ENCODE results near the gene SLX4IP. TPM values are rescaled to one million over a fixed set of nuclear protein-coding genes. Genes with fewer than 3 reads are reported as not detected.

SLX4IP gene
- total and polyA plus RNA-seq, 2 of the 13 experiments (the other 11 are each of a cell fraction or from before 2014, with no cell fraction given), result 3.6 to 7.3 TPM

- TF ChIP-seq MAZ (IDR thresholded peaks at IDR 0.05; ENCODE audit: borderline replicate concordance, low read depth, low read length) (peak; percentile 94), MAZ (CRISPR knock-in tag; IDR thresholded peaks at IDR 0.05; ENCODE audit: low read depth) (peak; percentile 50; the same call in 1 of the 2 replicates), ZNF318 (CRISPR knock-in tag; IDR thresholded peaks at IDR 0.05) (no peak), ZMYM3 (CRISPR knock-in tag; IDR thresholded peaks at IDR 0.05) (no peak; the same call in 1 of the 2 replicates), ARNT (IDR thresholded peaks at IDR 0.05) (no peak), ZFP90 (CRISPR knock-in tag; IDR thresholded peaks at IDR 0.05; ENCODE audit: borderline replicate concordance) (0 out of 2 replicates have a peak, but pooled peaks have one; percentile 20), TCF7 (IDR thresholded peaks at IDR 0.05; ENCODE audit: low read depth) (no peak), ZNF34 (CRISPR knock-in tag; IDR thresholded peaks at IDR 0.05; ENCODE audit: borderline replicate concordance) (no peak), MTERF4 (CRISPR knock-in tag; IDR thresholded peaks at IDR 0.05) (no peak; the same call in 1 of the 2 replicates), ASH2L (IDR thresholded peaks at IDR 0.05; ENCODE audit: insufficient read length, low read depth, low read length) (no peak), ZNF644 (CRISPR knock-in tag; IDR thresholded peaks at IDR 0.05; ENCODE audit: low read depth) (peak; percentile 83; the same call in 1 of the 2 replicates), TOPORS (CRISPR knock-in tag; IDR thresholded peaks at IDR 0.05) (peak; percentile 38; the same call in 1 of the 2 replicates), ZNF772 (CRISPR knock-in tag; IDR thresholded peaks at IDR 0.05) (peak; percentile 59)
- TF ChIP-seq, protein P1, sequence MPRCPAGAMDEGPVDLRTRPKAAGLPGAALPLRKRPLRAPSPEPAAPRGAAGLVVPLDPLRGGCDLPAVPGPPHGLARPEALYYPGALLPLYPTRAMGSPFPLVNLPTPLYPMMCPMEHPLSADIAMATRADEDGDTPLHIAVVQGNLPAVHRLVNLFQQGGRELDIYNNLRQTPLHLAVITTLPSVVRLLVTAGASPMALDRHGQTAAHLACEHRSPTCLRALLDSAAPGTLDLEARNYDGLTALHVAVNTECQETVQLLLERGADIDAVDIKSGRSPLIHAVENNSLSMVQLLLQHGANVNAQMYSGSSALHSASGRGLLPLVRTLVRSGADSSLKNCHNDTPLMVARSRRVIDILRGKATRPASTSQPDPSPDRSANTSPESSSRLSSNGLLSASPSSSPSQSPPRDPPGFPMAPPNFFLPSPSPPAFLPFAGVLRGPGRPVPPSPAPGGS (CRISPR knock-in tag; IDR thresholded peaks at IDR 0.05), result 0 out of 2 replicates have a peak, but pooled peaks have one; percentile 58
- TF ChIP-seq, protein P2, sequence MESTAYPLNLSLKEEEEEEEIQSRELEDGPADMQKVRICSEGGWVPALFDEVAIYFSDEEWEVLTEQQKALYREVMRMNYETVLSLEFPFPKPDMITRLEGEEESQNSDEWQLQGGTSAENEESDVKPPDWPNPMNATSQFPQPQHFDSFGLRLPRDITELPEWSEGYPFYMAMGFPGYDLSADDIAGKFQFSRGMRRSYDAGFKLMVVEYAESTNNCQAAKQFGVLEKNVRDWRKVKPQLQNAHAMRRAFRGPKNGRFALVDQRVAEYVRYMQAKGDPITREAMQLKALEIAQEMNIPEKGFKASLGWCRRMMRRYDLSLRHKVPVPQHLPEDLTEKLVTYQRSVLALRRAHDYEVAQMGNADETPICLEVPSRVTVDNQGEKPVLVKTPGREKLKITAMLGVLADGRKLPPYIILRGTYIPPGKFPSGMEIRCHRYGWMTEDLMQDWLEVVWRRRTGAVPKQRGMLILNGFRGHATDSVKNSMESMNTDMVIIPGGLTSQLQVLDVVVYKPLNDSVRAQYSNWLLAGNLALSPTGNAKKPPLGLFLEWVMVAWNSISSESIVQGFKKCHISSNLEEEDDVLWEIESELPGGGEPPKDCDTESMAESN (CRISPR knock-in tag; conservative IDR thresholded peaks at IDR 0.05), result 0 out of 2 replicates have a peak, but pooled peaks have one; percentile 43
Measured at GRCh38 chr20:10671221-10671918, 236.3 kb downstream of the SLX4IP start (continued).
